HG02973 (cell line): ENCODE results near the gene SH3RF1.
A peak's percentile ranks its signal among the peaks of the same experiment; 100 is the strongest.

Experiments used
- ATAC-seq: cut with Tn5 transposase; IDR thresholded peaks from one replicate; pipeline ENCODE4 v1.9.1; 2021; ENCODE audit warnings: moderate library complexity; ENCODE audit not compliant: unreplicated experiment

SH3RF1 gene

GRCh38 chr4:169252339-169253112, 18.2 kb downstream of the SH3RF1 start:
- peak; percentile 76 for ATAC-seq

GRCh38 chr4:169251291-169252235, 19.2 kb downstream of the SH3RF1 start:
- ATAC-seq: no peak

DNA sequence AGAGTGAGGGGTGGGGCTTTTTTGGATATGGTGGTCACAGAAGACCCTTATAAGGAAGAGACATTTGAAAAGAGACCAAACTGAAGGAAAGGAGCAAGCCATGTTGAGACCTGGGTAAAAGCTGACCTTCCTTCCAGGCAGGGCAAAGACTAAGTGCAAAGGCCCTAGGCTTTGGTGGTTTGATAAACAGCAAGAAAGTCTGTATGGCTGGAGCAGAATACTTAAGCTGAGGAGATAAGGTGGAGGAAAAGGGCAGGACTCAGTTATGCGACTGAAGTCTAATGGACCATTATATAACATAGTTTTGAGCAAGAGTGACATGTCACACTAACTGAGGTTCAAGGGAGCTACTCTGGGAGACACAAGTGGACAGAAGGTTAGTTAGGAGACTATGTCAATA, 20.0 kb downstream of the SH3RF1 start:
- no peak for ATAC-seq

- no peak for ATAC-seq
Measured at GRCh38 chr4:169249999-169250398, 20.8 kb downstream of the SH3RF1 start.

DNA sequence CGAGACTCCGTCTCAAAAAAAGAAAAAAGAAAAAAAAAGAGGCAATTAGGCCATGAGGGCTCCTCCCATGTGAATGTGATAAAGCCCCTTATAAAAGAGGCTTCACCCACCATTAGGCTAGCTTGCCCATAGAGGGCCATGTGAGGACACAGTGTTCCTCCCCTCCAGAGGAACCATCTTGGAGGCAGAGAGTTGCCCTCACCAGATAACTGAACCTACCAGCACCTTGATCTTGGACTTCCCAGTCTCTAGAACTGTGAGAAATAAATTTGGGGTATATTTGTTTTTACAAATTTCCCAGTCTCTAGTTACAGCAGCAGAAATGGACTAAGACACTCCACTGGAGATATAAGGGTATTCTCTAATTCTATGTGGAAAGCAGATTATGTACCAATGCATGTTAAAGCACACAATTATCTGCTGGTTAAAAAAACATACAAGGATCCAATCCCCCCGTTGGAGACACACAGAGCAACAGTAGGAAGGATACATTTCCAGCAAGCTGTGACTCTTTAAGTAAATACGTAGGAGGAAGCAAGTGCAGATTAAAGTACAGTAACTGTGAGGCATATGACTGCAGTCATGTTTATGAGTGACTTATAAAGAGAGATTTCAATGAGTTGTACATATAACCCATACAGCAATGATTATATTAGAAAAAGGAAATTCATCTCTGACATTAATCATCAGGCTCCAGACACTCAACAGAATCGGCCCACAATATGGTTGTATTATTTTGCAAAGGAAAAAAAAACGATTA, 21.4 kb downstream of the SH3RF1 start:
- peak; percentile 60 for ATAC-seq

DNA sequence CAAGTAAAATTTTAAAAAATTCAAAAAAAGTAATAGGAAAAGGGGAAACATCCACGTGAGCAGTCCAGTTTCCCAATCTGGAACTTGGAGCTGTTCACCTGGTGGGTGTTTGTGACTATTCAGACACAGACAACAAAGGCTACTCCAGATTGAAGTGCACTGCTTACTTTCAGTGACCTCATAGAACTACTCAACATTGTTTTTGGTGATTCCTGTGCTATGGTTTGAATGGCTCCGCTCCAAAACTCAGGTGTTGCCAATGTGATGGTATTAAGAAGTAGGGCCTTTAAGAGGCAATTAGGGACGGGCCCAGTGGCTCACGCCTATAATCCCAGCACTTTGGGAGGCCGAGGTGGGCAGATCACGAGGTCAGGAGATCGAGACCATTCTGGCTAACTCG, 22.1 kb downstream of the SH3RF1 start:
- ATAC-seq: no peak

GRCh38 chr4:169246957-169247396, 23.8 kb downstream of the SH3RF1 start:
- no peak for ATAC-seq

DNA sequence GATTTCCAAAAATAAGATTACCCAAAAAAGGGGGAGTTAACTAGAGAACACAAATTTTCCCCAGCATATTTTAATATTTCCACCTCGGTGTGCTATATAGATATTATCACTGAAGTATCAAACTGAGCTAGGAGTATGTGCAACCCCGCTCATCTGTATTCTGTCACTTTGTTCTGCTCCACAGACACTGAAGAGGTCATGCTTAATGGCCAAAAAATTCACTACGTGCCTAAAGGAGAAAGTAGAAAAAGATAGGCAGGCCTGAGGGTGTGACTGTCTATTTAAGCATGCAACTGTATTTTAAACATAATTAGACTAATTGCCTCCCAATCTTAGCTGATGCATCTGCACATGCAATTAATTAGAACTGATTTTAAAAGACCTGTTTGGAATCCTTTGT, 24.5 kb downstream of the SH3RF1 start:
- no peak for ATAC-seq

DNA sequence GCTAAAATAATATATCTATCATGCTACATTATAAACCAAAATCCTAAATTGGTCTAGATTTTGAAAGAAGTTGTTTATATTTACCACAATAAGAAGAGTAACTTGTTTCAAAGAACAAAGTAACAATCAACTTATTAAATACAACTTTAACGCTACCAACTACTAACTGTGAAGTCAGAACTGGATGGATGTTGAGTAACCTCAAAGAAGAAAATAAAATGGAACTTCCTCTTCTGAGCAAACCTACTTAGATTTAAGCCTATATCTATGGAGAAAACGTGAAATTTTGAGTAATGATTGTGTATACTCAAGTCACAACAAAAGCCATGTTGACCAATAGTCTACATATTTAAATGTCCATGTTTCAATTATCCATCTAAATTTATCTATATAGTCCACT, 25.7 kb downstream of the SH3RF1 start:
- ATAC-seq: no peak

- no peak for ATAC-seq
Measured at GRCh38 chr4:169243825-169244609, 26.7 kb downstream of the SH3RF1 start.

GRCh38 chr4:169241464-169241863, 29.3 kb downstream of the SH3RF1 start:
- no peak for ATAC-seq

DNA sequence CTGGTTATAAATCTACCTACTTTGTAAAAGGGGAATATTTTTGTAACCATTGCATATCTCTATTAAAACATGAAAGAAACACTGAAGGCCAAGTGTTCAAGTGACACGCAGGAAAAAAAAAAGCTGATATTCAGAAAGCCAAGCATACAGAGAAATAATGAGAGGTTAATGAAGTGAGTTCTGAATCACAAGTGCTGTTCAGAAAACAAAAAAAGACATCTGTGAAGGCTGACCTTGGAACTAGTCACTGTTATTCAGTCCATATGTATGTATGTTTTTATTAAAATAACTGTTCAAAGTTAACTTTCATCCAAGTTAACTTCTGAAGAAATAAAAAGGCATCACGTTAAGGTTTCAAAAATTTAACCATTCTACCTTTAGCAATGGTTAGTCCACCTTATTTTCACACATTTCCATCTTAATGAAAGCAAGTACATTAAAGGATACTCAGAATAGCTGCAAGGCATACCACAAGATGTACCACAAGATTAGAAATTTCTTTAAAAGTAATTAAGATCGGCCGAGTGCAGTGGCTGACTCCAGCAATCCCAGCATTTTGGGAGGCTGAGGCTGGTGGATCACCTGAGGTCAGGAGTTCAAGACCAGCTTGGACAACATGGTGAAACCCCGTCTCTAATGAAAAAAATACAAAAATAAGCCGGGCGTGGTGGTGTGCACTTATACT, 31.4 kb downstream of the SH3RF1 start:
- ATAC-seq: no peak

- no peak for ATAC-seq
Measured at GRCh38 chr4:169238445-169238844, 32.3 kb downstream of the SH3RF1 start.

- ATAC-seq: no peak
Measured at GRCh38 chr4:169236873-169237626, 33.7 kb downstream of the SH3RF1 start.

DNA sequence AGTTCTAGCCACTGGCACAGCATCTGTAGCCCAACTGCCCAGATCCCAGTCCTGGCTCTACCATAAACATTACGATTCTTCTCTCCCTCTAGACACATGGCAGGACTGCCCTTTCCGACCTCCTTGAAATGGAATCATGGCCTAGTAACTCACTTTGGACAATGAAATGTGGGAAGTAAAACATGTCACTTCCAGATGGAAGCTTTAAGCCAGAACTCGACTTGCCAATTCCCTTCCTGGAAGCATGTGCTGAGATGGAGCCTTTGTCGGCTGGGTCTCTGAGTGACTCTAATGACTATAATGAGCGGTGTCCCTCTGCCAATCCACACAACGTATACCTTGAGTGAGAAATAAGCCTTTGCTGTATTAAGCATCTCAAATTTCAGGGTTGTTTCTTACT, 34.7 kb downstream of the SH3RF1 start:
- no peak for ATAC-seq

DNA sequence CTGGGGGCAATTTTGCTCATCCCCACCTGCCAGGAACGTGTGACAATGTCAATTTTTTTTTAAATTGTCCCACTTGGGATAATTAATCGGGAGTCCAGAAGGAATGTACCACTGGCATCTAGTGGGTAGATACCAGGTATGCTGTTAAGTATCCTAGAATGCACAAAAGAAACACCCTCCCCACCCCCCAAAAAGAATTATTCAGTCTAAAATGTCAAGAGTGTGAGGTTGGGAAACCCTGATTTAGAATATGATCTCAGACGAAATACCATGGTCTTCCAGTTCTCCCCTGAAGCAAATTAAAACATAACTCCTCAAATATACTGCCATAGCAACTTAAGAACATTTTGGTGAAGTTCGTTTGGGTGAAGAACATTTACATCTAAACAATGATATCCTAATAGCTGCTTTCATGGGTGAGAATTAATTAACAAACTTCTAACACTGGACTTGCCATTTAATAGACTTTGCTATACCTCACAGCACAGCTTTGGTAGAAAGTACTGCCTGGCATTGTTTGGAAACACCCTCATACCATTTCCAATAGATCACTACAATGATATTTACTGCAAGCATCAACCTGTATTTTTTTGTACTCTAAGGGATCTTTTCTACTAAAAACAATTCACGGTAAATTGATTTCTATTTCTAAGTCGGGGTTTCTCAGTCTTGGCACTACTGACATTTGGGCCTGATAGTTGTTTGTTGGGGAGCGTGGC, 36.5 kb downstream of the SH3RF1 start:
- no peak for ATAC-seq

DNA sequence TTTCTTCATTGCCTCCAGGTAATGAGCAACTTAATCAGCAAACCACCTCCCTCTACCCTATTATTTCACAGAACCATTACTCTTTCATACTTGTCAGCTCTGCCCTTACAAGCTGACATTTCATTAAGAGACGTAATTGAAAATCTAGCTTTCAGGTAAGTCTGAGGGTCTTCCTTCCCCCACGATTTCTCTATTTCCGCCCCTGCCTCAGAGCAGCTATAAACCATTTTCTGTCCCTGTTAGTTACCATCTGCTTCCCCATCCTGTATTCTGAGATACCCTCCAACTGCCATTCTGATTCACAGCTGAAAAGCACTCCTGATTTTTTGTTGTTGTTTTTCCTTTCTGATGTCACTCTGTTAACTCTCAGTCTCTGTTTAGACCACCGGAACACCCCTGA, 37.1 kb downstream of the SH3RF1 start:
- no peak for ATAC-seq

DNA sequence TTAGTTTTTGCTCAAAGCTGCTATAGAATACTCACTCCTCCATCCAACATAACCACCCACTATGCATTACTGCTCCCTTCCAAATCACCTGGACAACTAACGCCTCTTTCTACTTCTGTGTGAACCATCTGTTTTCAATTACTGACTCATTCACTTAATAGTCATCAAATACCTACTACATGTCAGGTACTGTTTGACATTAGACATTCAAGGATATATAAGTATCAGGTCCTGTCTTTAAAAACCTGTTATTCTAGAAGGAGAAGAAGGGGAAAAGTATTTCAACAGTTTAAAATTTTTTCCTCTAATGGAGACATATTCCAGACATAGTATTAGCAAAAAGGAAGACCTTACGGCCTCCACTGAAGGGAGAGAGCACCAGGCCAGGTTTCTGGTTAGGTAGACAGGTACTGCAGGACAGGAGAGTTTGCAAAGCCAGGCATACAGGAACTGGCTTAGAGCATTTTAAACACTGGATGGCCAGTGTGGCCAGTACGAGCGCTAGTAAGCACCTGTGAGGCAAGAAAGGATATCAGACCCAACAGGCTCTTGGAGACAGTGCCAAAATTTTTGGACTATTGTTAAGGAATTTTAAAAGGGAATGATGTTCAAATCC, 39.0 kb downstream of the SH3RF1 start:
- ATAC-seq: no peak
